Tibial nerve (tissue), 4 donors: ENCODE results near the gene FAS.

Source experiments
- EP300 ChIP-seq, 2 donors: sonication (generic); formaldehyde crosslinking; IDR thresholded peaks; one replicate each; pipeline ENCODE4 v1.6.1; 2017; ENCODE audit warnings: antibody characterized with exemption in 2 of 2, mild to moderate bottlenecking in 1 of 2
- TF ChIP-seq, protein P1 (sequence below), 5 experiments: fragments of 200-600 bp in 3 of 5; fragments of 450-650 bp in 2 of 5; sonication (generic) in 3 of 5; IDR thresholded peaks; one replicate each; pipeline ENCODE4 v1.5.1; 2016 to 2019; ENCODE audit warnings: antibody characterized with exemption in 5 of 5, mild to moderate bottlenecking in 3 of 5, moderate library complexity in 2 of 5

DNA sequence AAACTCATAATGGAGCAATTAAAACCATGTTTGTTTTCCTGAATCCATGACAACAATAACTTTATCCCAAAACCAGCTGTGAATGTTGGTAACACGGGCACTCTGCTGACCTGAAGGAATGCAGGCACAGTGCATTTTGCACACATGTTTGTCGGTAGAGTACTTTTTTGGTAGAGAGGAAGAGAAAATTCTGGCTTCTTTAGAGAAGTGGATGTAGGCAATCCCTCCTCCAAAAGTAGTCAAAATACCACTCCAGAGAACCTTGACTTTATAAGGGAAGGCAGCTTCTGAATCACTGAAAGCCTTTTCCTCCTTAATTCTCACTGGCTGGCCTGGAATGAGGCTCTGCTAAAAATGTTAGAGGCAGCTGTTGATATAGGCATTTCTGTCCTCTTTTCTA lies 22.2 kb upstream of the FAS start:
- TF ChIP-seq, protein P1, sequence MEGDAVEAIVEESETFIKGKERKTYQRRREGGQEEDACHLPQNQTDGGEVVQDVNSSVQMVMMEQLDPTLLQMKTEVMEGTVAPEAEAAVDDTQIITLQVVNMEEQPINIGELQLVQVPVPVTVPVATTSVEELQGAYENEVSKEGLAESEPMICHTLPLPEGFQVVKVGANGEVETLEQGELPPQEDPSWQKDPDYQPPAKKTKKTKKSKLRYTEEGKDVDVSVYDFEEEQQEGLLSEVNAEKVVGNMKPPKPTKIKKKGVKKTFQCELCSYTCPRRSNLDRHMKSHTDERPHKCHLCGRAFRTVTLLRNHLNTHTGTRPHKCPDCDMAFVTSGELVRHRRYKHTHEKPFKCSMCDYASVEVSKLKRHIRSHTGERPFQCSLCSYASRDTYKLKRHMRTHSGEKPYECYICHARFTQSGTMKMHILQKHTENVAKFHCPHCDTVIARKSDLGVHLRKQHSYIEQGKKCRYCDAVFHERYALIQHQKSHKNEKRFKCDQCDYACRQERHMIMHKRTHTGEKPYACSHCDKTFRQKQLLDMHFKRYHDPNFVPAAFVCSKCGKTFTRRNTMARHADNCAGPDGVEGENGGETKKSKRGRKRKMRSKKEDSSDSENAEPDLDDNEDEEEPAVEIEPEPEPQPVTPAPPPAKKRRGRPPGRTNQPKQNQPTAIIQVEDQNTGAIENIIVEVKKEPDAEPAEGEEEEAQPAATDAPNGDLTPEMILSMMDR (IDR thresholded peaks at IDR 0.05), result no peak
- TF ChIP-seq EP300 (IDR thresholded peaks at IDR 0.05), result no peak
